Activated T-helper 1 cell treated with Interleukin-2 at 50 U/mL for 16 hours (primary cell): ENCODE measurements around the gene SUN2.

ENCODE experiments used
- DNase-seq: peaks from one replicate; pipeline ENCODE4 v3.0.0-alpha.2; 2020; ENCODE audit warnings: low read depth

The SUN2 gene

GRCh38 chr22:38776086-38776485 is 20.3 kb upstream of the SUN2 start:
- no peak for DNase-seq

- no peak for DNase-seq
Observed at GRCh38 chr22:38775656-38776055, 19.9 kb upstream of the SUN2 start.

- no peak for DNase-seq
Observed at GRCh38 chr22:38774496-38775166, 18.8 kb upstream of the SUN2 start.

- no peak for DNase-seq
Observed at GRCh38 chr22:38773363-38773946, 17.7 kb upstream of the SUN2 start.

- no peak for DNase-seq
Observed at GRCh38 chr22:38772623-38772873, 16.8 kb upstream of the SUN2 start.

GRCh38 chr22:38770257-38770949 is 14.6 kb upstream of the SUN2 start:
- no peak for DNase-seq

GRCh38 chr22:38768036-38768435 is 12.2 kb upstream of the SUN2 start:
- DNase-seq = no peak

GRCh38 chr22:38767313-38767712 is 11.5 kb upstream of the SUN2 start:
- no peak for DNase-seq

- DNase-seq = no peak
Observed at GRCh38 chr22:38766076-38766777, 10.4 kb upstream of the SUN2 start.

GRCh38 chr22:38762551-38762983 is 6.8 kb upstream of the SUN2 start:
- no peak for DNase-seq

- no peak for DNase-seq
Observed at GRCh38 chr22:38761202-38762162, 5.7 kb upstream of the SUN2 start.

- no peak for DNase-seq
Observed at GRCh38 chr22:38760477-38761201, 4.8 kb upstream of the SUN2 start.

GRCh38 chr22:38759005-38759404 is 3.2 kb upstream of the SUN2 start:
- DNase-seq = no peak

- peak; percentile 54 for DNase-seq
Observed at GRCh38 chr22:38758276-38758945, 2.6 kb upstream of the SUN2 start.

- no peak for DNase-seq
Observed at GRCh38 chr22:38757464-38757757, 1.6 kb upstream of the SUN2 start.

- DNase-seq = no peak
Observed at GRCh38 chr22:38756711-38757463, 1.1 kb upstream of the SUN2 start.

- DNase-seq = no peak
Observed at GRCh38 chr22:38755155-38755910, 465 bp downstream of the SUN2 start.

GRCh38 chr22:38754751-38755154 is 1.0 kb downstream of the SUN2 start:
- DNase-seq = no peak
